Thoracic aorta (tissue), 2 donors: ENCODE results near the gene MUC2. TPM values are rescaled to one million over a fixed set of nuclear protein-coding genes. Genes with fewer than 3 reads are reported as not detected.

ENCODE experiments used
- ATAC-seq: fragments of 150-250 bp; one replicate; pipeline ENCODE4 v1.8.0; 2017; ENCODE audit warnings: low read depth; ENCODE audit not compliant: insufficient number of reproducible peaks, low FRiP score
- DNase-seq: peaks from one replicate; pipeline ENCODE4 v3.0.0-alpha.2; 2020; ENCODE audit warnings: low spot score
- H3K27ac ChIP-seq, 2 donors: fragments of 200-600 bp; sonication (generic); 1 replicate in 1 of 2; 2 replicates in 1 of 2; pipeline ENCODE4 v1.5.1; 2016; ENCODE audit warnings: mild to moderate bottlenecking in 2 of 2, moderate library complexity in 2 of 2
- H3K27me3 ChIP-seq: fragments of 200-600 bp; sonication (generic); replicated peaks from 2 replicates; pipeline ENCODE4 v1.6.0; 2016; ENCODE audit warnings: mild to moderate bottlenecking; ENCODE audit not compliant: insufficient read depth
- H3K36me3 ChIP-seq: fragments of 200-600 bp; sonication (generic); one replicate; pipeline ENCODE4 v1.5.1; 2016
- H3K4me1 ChIP-seq, 2 donors: fragments of 200-600 bp; sonication (generic); 1 replicate in 1 of 2; 2 replicates in 1 of 2; pipeline versions ENCODE4 v1.5.1 to v1.6.0; 2016; ENCODE audit warnings: low read depth in 2 of 2, mild to moderate bottlenecking in 1 of 2; ENCODE audit not compliant: control insufficient read depth in 1 of 2
- H3K4me3 ChIP-seq: fragments of 200-600 bp; sonication (generic); 2 replicates; pipeline ENCODE4 v1.5.1; 2016; ENCODE audit warnings: mild to moderate bottlenecking
- H3K9me3 ChIP-seq: fragments of 200-600 bp; sonication (generic); 2 replicates; pipeline ENCODE4 v1.5.1; 2016
- CTCF ChIP-seq: fragments of 200-600 bp; sonication (generic); IDR thresholded peaks from one replicate; pipeline ENCODE4 v1.5.1; 2019; ENCODE audit warnings: antibody characterized with exemption
- total RNA-seq, 2 donors: library from RNA; depleted of rRNA; stranded (reverse); fragments of >200 nt; gene quantifications; one replicate each; pipeline versions ENCODE4 v1.1.0 to v1.2.3, GENCODE V29; 2016

The MUC2 gene
- total RNA-seq, 2 donors from 2014 or later = not detected

GRCh38 chr11:1041149-1041467 is 33.6 kb upstream of the MUC2 start:
- ATAC-seq (no peak), DNase-seq (no peak)
- H3K4me1 ChIP-seq = no peaks in the 10 kb centered on the region
- no peak overlapping the region for H3K4me3 ChIP-seq
- no peaks in the 10 kb centered on the region for H3K36me3 ChIP-seq
- H3K9me3 ChIP-seq = no peaks in the 10 kb centered on the region
- no peak for TF ChIP-seq CTCF
- H3K27ac ChIP-seq = no peak overlapping the region
- H3K27me3 ChIP-seq = no peaks in the 10 kb centered on the region

- H3K36me3 ChIP-seq = no peaks in the 10 kb centered on the region
- no peak overlapping the region for H3K4me3 ChIP-seq
- DNase-seq = no peak
- no peaks in the 10 kb centered on the region for H3K4me1 ChIP-seq
- no peak for ATAC-seq
- no peak for TF ChIP-seq CTCF
- H3K9me3 ChIP-seq = no peaks in the 10 kb centered on the region
- H3K27ac ChIP-seq = no peak overlapping the region
- no peaks in the 10 kb centered on the region for H3K27me3 ChIP-seq
Measured at GRCh38 chr11:1041471-1041870, 33.2 kb upstream of the MUC2 start.

- Histone ChIP-seq H3K4me1 (no peaks in the 10 kb centered on the region), H3K27me3 (no peaks in the 10 kb centered on the region)
Measured at GRCh38 chr11:1041936-1042608, 32.6 kb upstream of the MUC2 start.

GRCh38 chr11:1042626-1043562 is 31.8 kb upstream of the MUC2 start:
- Histone ChIP-seq H3K27me3 (no peaks in the 10 kb centered on the region), H3K36me3 (no peaks in the 10 kb centered on the region), H3K4me3 (no peak overlapping the region), H3K9me3 (no peaks in the 10 kb centered on the region), H3K4me1 (no peaks in the 10 kb centered on the region), H3K27ac (no peak overlapping the region)
- no peak for TF ChIP-seq CTCF
- DNase-seq (no peak), ATAC-seq (no peak)

More at GRCh38 chr11:1041936-1042608, 32.6 kb upstream of the MUC2 start:
- Histone ChIP-seq H3K27ac (no peak overlapping the region), H3K36me3 (no peaks in the 10 kb centered on the region), H3K4me3 (no peak overlapping the region), H3K9me3 (no peaks in the 10 kb centered on the region)
- no peak for ATAC-seq
- no peak for TF ChIP-seq CTCF
- no peak for DNase-seq

GRCh38 chr11:1043563-1044096 is 31.0 kb upstream of the MUC2 start:
- Histone ChIP-seq H3K36me3 (no peaks in the 10 kb centered on the region), H3K4me3 (no peak overlapping the region), H3K4me1 (no peaks in the 10 kb centered on the region), H3K9me3 (no peaks in the 10 kb centered on the region), H3K27ac (no peak overlapping the region), H3K27me3 (no peaks in the 10 kb centered on the region)
- DNase-seq (no peak), ATAC-seq (no peak)
- no peak for TF ChIP-seq CTCF
